Lung (tissue), 12 donors: ENCODE data around the gene ACO2. TPM values are rescaled to one million over a fixed set of nuclear protein-coding genes. Genes with fewer than 3 reads are reported as not detected.

Source experiments
- ATAC-seq: fragments of 200-7000 bp; cut with Tn5 transposase; one replicate; pipeline ENCODE4 v1.9.1; 2020; ENCODE audit warnings: moderate number of reproducible peaks; ENCODE audit not compliant: insufficient read depth, low FRiP score
- DNase-seq, 3 donors: peaks; one replicate each; pipeline ENCODE4 v3.0.0-alpha.2; 2013 to 2017
- H3K27ac ChIP-seq, 2 donors: one replicate each; pipeline ENCODE4 v1.5.1; 2013; ENCODE audit warnings: mild to moderate bottlenecking in 2 of 2, moderate library complexity in 2 of 2, control low read depth in 1 of 2, inconsistent platforms in 1 of 2, low read depth in 1 of 2, low read length in 1 of 2
- H3K27me3 ChIP-seq, 3 donors: one replicate each; pipeline ENCODE4 v1.5.1; 2013; ENCODE audit warnings: low read length in 2 of 3; ENCODE audit not compliant: control insufficient read depth in 3 of 3, insufficient read depth in 3 of 3
- H3K36me3 ChIP-seq, 4 donors: one replicate each; pipeline ENCODE4 v1.5.1; 2013; ENCODE audit warnings: low read length in 4 of 4, mild to moderate bottlenecking in 1 of 4, moderate library complexity in 1 of 4; ENCODE audit not compliant: control insufficient read depth in 4 of 4, insufficient read depth in 4 of 4
- H3K4me1 ChIP-seq, 5 donors: one replicate each; pipeline ENCODE4 v1.5.1; 2013; ENCODE audit warnings: low read length in 5 of 5, mild to moderate bottlenecking in 2 of 5, moderate library complexity in 1 of 5; ENCODE audit not compliant: control insufficient read depth in 5 of 5, insufficient read depth in 5 of 5
- H3K4me3 ChIP-seq: one replicate; pipeline ENCODE4 v1.5.1; 2013; ENCODE audit warnings: mild to moderate bottlenecking, control low read depth, moderate library complexity
- H3K9ac ChIP-seq, 2 donors: one replicate each; pipeline ENCODE4 v1.5.1; 2013; ENCODE audit warnings: low read length in 2 of 2, control low read depth in 1 of 2; ENCODE audit not compliant: insufficient read depth in 1 of 2
- H3K9me3 ChIP-seq, 4 donors: one replicate each; pipeline ENCODE4 v1.5.1; 2013; ENCODE audit warnings: low read length in 3 of 4, mild to moderate bottlenecking in 1 of 4, moderate library complexity in 1 of 4; ENCODE audit not compliant: control insufficient read depth in 4 of 4, insufficient read depth in 3 of 4
- WGBS, 2 donors: extraction: QIAGEN DNeasy Blood & Tissue Kit; methylation state at CpG; one replicate each; pipeline ENCODE4 v1.1.7; 2013; 5-methylcytosine and 5-hydroxymethylcytosine counted together
- polyA plus RNA-seq, 2 donors: library from polyadenylated mRNA; stranded (reverse); fragments of 200-250 nt; gene quantifications; one replicate each; pipeline ENCODE4 v1.2.1, GENCODE V29; 2013
- total RNA-seq, 2 donors: library from RNA; depleted of rRNA in 1 of 2; stranded (reverse); fragments of >200 nt in 1 of 2; gene quantifications; one replicate each; pipeline ENCODE4 v1.2.1, GENCODE V29; 2014 to 2021
- TF ChIP-seq, protein P1 (sequence below): IDR thresholded peaks from 2 replicates; pipeline ENCODE4 v1.5.1; 2012; ENCODE audit warnings: mild to moderate bottlenecking; ENCODE audit errors: control extremely low read depth, extremely low read depth
- donor health status: control.
- donor health status: control.
- donor health status: Bipolar disorder and iron deficiency.
- donor health status: healthy.
- donor health status: DM: yes; HTN: yes; CAD: no.

Gene ACO2
- total and polyA plus RNA-seq, 4 donors, result 34.1 to 101 (median 62.5) TPM

DNA sequence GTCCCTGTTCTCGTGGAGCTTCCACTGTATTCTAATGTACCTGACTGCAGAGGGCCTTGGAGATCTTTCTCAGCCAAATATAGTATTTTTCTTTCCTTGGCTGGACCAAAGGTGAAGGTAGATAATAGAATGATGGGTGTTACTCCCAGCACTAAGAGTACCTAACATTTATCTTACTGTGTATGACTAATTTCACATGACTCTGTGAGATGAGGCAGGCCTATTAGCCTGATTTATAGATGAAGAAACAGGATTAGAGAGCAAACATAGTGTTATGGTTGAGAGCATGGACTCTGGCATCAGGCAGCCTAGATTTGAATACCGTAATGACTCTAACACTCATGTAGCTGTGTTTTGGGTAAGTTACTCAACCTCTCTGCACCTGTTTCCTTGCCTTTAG is 2.7 kb downstream of the ACO2 start:
- TF ChIP-seq, protein P1, sequence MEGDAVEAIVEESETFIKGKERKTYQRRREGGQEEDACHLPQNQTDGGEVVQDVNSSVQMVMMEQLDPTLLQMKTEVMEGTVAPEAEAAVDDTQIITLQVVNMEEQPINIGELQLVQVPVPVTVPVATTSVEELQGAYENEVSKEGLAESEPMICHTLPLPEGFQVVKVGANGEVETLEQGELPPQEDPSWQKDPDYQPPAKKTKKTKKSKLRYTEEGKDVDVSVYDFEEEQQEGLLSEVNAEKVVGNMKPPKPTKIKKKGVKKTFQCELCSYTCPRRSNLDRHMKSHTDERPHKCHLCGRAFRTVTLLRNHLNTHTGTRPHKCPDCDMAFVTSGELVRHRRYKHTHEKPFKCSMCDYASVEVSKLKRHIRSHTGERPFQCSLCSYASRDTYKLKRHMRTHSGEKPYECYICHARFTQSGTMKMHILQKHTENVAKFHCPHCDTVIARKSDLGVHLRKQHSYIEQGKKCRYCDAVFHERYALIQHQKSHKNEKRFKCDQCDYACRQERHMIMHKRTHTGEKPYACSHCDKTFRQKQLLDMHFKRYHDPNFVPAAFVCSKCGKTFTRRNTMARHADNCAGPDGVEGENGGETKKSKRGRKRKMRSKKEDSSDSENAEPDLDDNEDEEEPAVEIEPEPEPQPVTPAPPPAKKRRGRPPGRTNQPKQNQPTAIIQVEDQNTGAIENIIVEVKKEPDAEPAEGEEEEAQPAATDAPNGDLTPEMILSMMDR, result no peak
- no peaks in the 10 kb centered on the region for H3K9me3 ChIP-seq
- H3K27me3 ChIP-seq, result no peaks in the 10 kb centered on the region
- H3K4me1 ChIP-seq, result peaks cover 4 to 21% (median 15%) of the 10 kb centered on the region in 5 donors
- DNase-seq, result no peak
- 85 to 92% methylated on average over 2 of the region's 2 CpGs for WGBS, 2 donors
- H3K36me3 ChIP-seq, result peaks cover 0 to 23% (median 7%) of the 10 kb centered on the region in 4 donors
- H3K4me3 ChIP-seq, result no peak overlapping the region
- no peak for ATAC-seq
- peak overlapping the region in 1 of 2 donors; percentile 77 for H3K27ac ChIP-seq
- H3K9ac ChIP-seq, result no peak overlapping the region

DNA sequence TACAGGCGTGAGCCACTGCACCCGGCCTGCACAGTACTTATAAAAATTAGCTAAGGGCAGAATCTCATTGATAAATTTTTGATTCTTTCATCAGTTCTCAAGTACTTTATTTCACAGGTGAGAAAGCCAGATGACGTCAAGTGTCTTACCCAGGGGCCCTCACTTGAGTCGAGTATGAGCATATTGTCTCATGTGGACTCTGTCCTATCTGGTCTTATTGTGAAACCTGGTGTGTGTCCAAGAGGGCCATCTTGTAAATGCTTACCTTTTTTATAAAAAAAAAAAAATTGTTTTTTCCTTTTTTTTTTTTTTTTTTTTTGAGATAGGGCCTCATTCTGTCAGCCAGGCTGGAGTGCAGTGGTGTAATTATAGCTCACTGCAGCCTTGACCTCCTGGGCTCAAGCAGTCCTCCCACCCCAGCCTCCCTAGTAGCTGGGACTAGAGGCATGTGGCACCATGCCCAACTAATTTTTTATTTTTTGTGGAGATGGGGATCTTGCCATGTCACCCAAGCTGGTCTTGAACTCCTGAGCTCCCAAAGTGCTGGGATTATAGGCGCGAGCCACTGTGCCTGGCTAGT is 6.0 kb downstream of the ACO2 start:
- Histone ChIP-seq H3K4me1 (peaks cover 0 to 20% (median 3%) of the 10 kb centered on the region in 5 donors), H3K36me3 (peaks cover 0 to 9% (median under 1%) of the 10 kb centered on the region in 4 donors), H3K4me3 (no peak overlapping the region), H3K27ac (peak overlapping the region in 1 of 2 donors; percentile 34), H3K9ac (no peak overlapping the region), H3K27me3 (no peaks in the 10 kb centered on the region), H3K9me3 (no peaks in the 10 kb centered on the region)
- ATAC-seq (no peak), DNase-seq (no peak)
- WGBS, 2 donors, result 95 to 96% methylated on average over 6 of the region's 6 CpGs
- TF ChIP-seq, protein P1, result no peak

DNA sequence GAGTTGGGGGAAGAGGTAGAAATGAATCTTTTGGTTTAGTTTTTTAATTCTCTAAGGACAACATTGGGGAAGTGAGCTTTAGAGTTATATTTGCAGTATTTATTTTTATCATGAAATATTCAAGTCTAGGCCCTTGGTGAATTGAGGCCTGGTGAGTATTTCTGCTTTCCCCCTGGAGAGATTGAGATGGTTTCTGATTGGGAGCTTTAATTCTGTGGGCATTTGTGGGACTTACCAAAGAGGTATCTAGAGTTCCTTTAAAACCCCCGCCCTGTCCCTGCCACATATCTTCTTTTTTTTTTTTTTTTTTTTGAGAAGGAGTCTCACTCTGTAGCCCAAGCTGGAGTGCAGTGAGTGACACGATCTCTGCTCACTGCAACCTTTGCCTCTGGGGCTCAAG is 9.6 kb downstream of the ACO2 start:
- ATAC-seq (no peak), DNase-seq (no peak)
- TF ChIP-seq, protein P1, result no peak
- H3K4me3 ChIP-seq, result no peak overlapping the region
- peak overlapping the region; percentile 77 to 86 for H3K27ac ChIP-seq
- peaks cover 0 to 29% (median 6%) of the 10 kb centered on the region in 5 donors for H3K4me1 ChIP-seq
- H3K9me3 ChIP-seq, result no peaks in the 10 kb centered on the region
- no peak overlapping the region for H3K9ac ChIP-seq
- WGBS, 2 donors, result 88 to 90% methylated on average over 2 of the region's 2 CpGs
- no peaks in the 10 kb centered on the region for H3K27me3 ChIP-seq
- peaks cover 0 to 2% (median 0%) of the 10 kb centered on the region in 4 donors for H3K36me3 ChIP-seq
